Subcutaneous abdominal adipose tissue (tissue), 5 donors: Measurements from ENCODE around the gene SGSM1.
"Not testable (repeated sequence)": the region's sequence is repeated elsewhere in the genome, so short reads cannot be mapped to it uniquely, and the experiment has no call there.

Experiments used
- H3K27ac ChIP-seq: one replicate; pipeline ENCODE4 v1.7.0; 2013; ENCODE audit warnings: low read depth, mild to moderate bottlenecking, inconsistent platforms, low read length, moderate library complexity
- H3K27me3 ChIP-seq, 5 donors: one replicate each; pipeline ENCODE4 v1.7.0; 2013; ENCODE audit warnings: low read length in 5 of 5, inconsistent platforms in 1 of 5; ENCODE audit not compliant: control insufficient read depth in 5 of 5, insufficient read depth in 4 of 5
- H3K36me3 ChIP-seq, 5 donors: one replicate each; pipeline ENCODE4 v1.7.0; 2013; ENCODE audit warnings: low read length in 5 of 5; ENCODE audit not compliant: control insufficient read depth in 5 of 5, insufficient read depth in 5 of 5
- H3K4me1 ChIP-seq, 5 donors: one replicate each; pipeline ENCODE4 v1.7.0; 2013; ENCODE audit warnings: low read length in 5 of 5, mild to moderate bottlenecking in 3 of 5, moderate library complexity in 1 of 5; ENCODE audit not compliant: control insufficient read depth in 5 of 5, insufficient read depth in 5 of 5
- H3K4me3 ChIP-seq, 5 donors: one replicate each; pipeline ENCODE4 v1.7.0; 2013; ENCODE audit warnings: low read length in 5 of 5, low read depth in 1 of 5
- H3K9ac ChIP-seq, 5 donors: one replicate each; pipeline ENCODE4 v1.7.0; 2013; ENCODE audit warnings: low read length in 5 of 5, mild to moderate bottlenecking in 4 of 5, moderate library complexity in 3 of 5
- H3K9me3 ChIP-seq, 5 donors: one replicate each; pipeline ENCODE4 v1.7.0; 2013; ENCODE audit warnings: low read length in 5 of 5; ENCODE audit not compliant: control insufficient read depth in 5 of 5
- donor health status: healthy.
- donor health status: healthy.
- donor health status: healthy.
- donor health status: healthy.
- donor health status: healthy.

The SGSM1 gene

DNA sequence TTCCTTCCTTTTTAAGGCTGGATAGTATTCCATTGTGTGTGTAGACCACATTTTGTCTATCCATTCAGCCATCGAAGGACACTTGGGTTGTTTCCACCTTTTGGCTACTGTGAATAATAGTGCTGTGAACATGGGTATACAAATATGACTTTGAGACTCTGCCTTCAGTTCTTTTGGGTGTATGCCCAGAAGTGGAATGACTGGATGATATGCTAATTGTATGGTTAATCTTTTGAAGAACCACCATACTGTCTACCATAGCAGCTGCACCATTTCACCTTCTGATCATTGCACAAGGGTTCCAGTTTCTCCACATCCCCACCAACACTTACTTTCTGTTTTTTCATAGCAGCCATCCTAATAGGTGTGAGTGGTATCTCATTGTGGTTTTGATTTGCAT lies 30.3 kb downstream of the SGSM1 start:
- H3K9ac ChIP-seq: no peak overlapping the region
- H3K27ac ChIP-seq: no peak overlapping the region
- H3K27me3 ChIP-seq: peaks cover 2 to 10% (median 3%) of the 10 kb centered on the region in 5 donors
- no peak overlapping the region for H3K4me3 ChIP-seq
- peaks cover 0 to 2% (median 0%) of the 10 kb centered on the region in 5 donors for H3K9me3 ChIP-seq
- H3K36me3 ChIP-seq: no peaks in the 10 kb centered on the region
- H3K4me1 ChIP-seq: no peaks in the 10 kb centered on the region

DNA sequence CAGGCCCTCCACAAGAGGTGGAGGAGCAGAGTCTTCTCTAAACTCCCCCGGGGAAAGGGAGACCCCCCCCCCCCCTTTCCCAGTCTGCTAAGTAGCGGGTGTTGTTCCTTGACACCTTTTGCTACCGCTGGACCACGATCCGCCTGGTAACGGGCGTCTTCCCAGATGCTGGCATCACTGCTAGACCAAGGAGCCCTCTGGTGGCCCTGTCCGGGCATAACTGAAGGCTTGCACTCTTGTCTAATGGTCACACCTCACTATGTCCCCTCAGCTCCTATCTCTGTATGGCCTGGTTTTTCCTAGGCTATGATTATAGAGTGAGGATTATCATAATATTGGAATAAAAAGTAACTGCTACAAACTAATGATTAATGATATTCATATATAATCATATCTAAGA lies 31.5 kb downstream of the SGSM1 start:
- not testable (repeated sequence) for H3K9me3 ChIP-seq, H3K36me3 ChIP-seq, H3K4me1 ChIP-seq, H3K27ac ChIP-seq, H3K4me3 ChIP-seq, H3K9ac ChIP-seq
- peaks cover 2 to 10% (median 4%) of the 10 kb centered on the region in 5 donors for H3K27me3 ChIP-seq

DNA sequence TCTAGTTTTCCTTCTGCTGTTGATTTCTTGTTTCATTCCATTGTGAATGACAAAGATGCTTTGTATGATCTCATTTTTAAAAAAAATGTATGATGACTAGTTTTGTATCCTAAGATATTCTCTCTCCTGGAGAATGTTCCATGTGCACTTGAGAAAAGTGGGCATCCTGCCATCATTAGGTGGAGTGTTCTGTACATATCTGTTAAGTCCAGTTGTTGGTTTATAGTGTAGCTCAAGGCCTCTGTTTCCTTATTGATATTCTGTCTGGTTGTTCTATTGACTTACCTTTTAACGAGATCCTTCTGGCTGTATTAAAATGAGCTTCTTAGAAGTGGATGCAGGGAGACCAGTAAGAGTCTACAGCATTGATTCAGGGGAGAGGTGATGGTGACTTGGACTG lies 35.2 kb downstream of the SGSM1 start:
- no peak overlapping the region for H3K27ac ChIP-seq
- peaks cover 0 to 5% (median 0%) of the 10 kb centered on the region in 5 donors for H3K27me3 ChIP-seq
- peaks cover 0 to 2% (median 0%) of the 10 kb centered on the region in 5 donors for H3K9me3 ChIP-seq
- H3K36me3 ChIP-seq: no peaks in the 10 kb centered on the region
- H3K4me1 ChIP-seq: peaks cover 0 to 3% (median 0%) of the 10 kb centered on the region in 5 donors
- no peak overlapping the region for H3K4me3 ChIP-seq
- no peak overlapping the region for H3K9ac ChIP-seq

GRCh38 chr22:24843048-24843447 lies 37.0 kb downstream of the SGSM1 start:
- Histone ChIP-seq H3K4me3 (no peak overlapping the region), H3K27me3 (peaks cover 0 to 9% (median 0%) of the 10 kb centered on the region in 5 donors), H3K9me3 (peaks cover 0 to 2% (median 0%) of the 10 kb centered on the region in 5 donors), H3K36me3 (no peaks in the 10 kb centered on the region), H3K9ac (no peak overlapping the region), H3K4me1 (peaks cover 0 to 3% (median 0%) of the 10 kb centered on the region in 5 donors), H3K27ac (no peak overlapping the region)

DNA sequence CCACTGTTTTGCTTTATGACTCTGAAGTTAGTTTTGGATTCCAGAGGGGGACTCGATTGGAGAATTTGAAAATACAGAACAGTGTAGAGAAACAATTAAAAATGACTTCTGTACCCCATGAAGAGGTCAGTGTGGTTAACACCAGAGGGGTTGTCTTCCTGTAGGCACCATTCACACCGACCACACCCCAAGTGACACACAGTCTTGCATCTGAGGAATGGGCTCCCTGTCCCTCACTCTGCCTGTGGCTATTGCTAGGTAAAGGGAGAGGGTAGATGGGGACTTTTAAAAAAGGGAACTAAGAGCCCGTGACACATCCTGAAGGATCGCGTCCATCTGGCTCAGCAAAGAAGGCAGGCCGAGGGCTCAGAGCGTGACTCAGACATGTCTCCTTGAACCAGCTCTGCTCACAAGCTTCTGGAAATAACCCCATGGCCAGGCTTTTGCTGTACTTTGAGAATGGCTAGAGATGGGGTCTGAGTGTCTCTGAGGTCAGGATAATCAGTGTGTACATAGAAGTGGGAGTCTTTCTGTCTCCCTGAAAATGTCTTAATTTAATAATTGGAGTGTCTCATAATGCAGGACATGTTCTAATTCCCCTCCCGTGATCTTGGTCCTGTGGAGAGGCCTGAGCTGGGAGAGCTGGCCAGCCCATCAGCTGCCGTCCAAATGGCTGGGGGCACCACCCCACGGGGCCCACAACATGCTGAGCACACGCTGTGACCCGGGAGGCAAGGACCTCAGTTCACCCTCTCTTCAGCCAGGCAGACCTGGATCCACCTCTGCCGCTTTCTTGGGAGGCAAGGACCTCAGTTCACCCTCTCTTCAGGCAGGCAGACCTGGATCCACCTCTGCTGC lies 39.3 kb downstream of the SGSM1 start:
- Histone ChIP-seq H3K4me1 (peaks cover 0 to 3% (median 0%) of the 10 kb centered on the region in 5 donors), H3K9me3 (no peaks in the 10 kb centered on the region), H3K4me3 (no peak overlapping the region), H3K27me3 (peaks cover 0 to 9% (median 4%) of the 10 kb centered on the region in 5 donors), H3K36me3 (no peaks in the 10 kb centered on the region), H3K9ac (no peak overlapping the region), H3K27ac (no peak overlapping the region)

DNA sequence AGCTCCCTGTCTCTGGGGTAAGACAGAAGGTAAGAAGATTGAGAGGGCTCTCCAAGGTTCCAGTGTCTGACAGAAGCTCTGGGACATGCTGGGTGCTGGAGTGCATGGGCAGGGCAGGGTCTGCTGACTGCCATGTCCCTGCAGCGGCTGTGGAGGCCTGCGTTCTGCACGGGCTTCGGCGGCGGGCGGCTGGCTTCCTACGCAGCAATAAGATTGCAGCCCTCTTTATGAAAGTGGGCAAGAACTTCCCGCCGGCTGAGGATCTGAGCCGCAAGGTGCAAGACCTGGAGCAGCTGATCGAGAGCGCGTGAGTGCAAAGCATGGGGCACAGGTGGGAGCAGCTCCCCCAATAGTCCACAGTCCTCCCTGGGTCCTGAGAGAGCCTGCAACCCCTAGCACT lies 41.5 kb downstream of the SGSM1 start:
- H3K27me3 ChIP-seq: peaks cover 0 to 4% (median 0%) of the 10 kb centered on the region in 5 donors
- no peak overlapping the region for H3K27ac ChIP-seq
- no peak overlapping the region for H3K4me3 ChIP-seq
- no peak overlapping the region for H3K9ac ChIP-seq
- H3K4me1 ChIP-seq: peaks cover 0 to 3% (median 0%) of the 10 kb centered on the region in 5 donors
- no peaks in the 10 kb centered on the region for H3K36me3 ChIP-seq
- no peaks in the 10 kb centered on the region for H3K9me3 ChIP-seq

DNA sequence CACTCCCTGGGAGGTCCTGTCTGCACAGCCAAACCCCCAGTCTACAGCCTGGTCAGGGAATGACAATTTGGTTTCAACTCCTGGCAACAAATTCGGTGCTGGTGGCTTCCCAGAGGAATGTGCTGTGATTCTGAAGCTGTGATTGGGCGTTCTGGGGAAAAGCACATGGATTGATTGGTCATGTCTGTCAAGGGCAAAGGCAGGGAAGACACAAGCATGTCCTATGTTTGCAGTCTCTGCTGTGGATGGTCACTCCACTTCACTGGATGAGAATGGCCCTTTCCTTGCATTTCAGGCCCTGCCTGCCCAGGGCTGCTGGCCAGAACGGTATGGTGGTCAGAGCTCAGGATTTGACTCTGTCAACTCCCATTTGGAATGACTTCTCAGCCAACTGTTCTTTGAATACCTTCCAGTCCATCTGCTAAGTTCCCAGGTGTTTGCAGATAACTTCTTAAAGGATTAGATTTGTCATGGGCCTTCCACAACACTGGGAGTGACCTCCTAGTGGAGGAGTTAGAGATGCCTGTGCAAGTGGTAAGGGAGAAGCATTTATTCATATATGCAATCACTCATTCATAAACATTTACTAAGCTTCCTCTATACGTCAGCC lies 42.7 kb downstream of the SGSM1 start:
- Histone ChIP-seq H3K27me3 (peaks cover 0 to 4% (median 0%) of the 10 kb centered on the region in 5 donors), H3K4me1 (peaks cover 0 to 3% (median 0%) of the 10 kb centered on the region in 5 donors), H3K9me3 (no peaks in the 10 kb centered on the region), H3K4me3 (no peak overlapping the region), H3K27ac (no peak overlapping the region), H3K9ac (no peak overlapping the region), H3K36me3 (no peaks in the 10 kb centered on the region)

DNA sequence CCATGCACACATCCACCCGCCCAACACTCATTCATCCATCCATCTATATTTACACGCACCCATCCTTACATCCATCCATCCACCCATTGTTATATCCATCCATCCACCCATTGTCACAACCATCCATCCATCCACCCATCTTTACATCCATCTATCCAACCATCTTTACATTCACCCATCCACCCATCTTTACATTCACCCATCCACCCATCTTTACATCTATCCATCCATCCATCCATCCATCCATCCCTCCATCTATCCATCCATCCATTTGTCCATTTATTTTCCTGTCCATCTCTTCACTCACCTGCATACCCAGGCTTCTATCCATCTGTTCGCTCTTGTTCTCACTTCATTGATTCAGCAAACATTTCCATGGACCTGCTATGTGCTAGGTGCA lies 49.8 kb downstream of the SGSM1 start:
- no peaks in the 10 kb centered on the region for H3K4me1 ChIP-seq
- H3K4me3 ChIP-seq: no peak overlapping the region
- H3K36me3 ChIP-seq: peaks cover 0 to 3% (median 0%) of the 10 kb centered on the region in 5 donors
- no peak overlapping the region for H3K27ac ChIP-seq
- no peak overlapping the region for H3K9ac ChIP-seq
- no peaks in the 10 kb centered on the region for H3K9me3 ChIP-seq
- H3K27me3 ChIP-seq: peaks cover 0 to 7% (median 0%) of the 10 kb centered on the region in 5 donors

- H3K4me1 ChIP-seq: no peaks in the 10 kb centered on the region
Observed at GRCh38 chr22:24857576-24857975, 51.6 kb downstream of the SGSM1 start.

DNA sequence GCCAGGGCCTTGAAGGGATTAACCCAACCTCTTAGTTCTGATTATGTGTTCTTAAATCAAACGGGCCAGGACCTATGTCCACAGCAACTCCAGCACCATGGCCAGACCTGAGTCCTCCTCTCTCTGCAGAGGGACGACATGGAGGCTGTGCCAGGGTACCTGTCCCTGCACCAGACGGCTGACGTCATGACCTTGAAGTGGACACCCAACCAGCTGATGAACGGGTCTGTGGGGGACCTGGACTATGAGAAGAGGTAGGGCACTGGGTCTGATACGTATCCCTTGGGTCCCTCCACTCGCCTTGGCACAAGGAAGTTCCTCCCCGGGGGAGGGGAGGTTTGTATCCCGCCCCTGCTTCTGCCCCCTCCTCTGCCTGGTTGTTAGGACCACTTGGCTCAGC lies 53.6 kb downstream of the SGSM1 start:
- H3K9me3 ChIP-seq: no peaks in the 10 kb centered on the region
- H3K27me3 ChIP-seq: peaks cover 0 to 7% (median 0%) of the 10 kb centered on the region in 5 donors
- no peaks in the 10 kb centered on the region for H3K4me1 ChIP-seq
- H3K9ac ChIP-seq: no peak overlapping the region
- no peak overlapping the region for H3K27ac ChIP-seq
- H3K36me3 ChIP-seq: peaks cover 0 to 3% (median 0%) of the 10 kb centered on the region in 5 donors
- H3K4me3 ChIP-seq: no peak overlapping the region

More at GRCh38 chr22:24857576-24857975, 51.6 kb downstream of the SGSM1 start:
- Histone ChIP-seq H3K27ac (no peak overlapping the region), H3K9ac (no peak overlapping the region), H3K36me3 (peaks cover 0 to 3% (median 0%) of the 10 kb centered on the region in 5 donors), H3K27me3 (peaks cover 0 to 7% (median 0%) of the 10 kb centered on the region in 5 donors), H3K4me3 (no peak overlapping the region), H3K9me3 (no peaks in the 10 kb centered on the region)
